C4-2B (cell line): ENCODE data around the gene SLC6A11.

Experiments used
- ZFX ChIP-seq: fragments of 450-650 bp; IDR thresholded peaks from 2 replicates; pipeline ENCODE4 v1.6.1; 2017
- TF ChIP-seq, protein P1 (sequence below): fragments of 450-650 bp; conservative IDR thresholded peaks from 2 replicates; pipeline ENCODE4 v1.5.1; 2017; ENCODE audit warnings: mild to moderate bottlenecking

- TF ChIP-seq, protein P1, sequence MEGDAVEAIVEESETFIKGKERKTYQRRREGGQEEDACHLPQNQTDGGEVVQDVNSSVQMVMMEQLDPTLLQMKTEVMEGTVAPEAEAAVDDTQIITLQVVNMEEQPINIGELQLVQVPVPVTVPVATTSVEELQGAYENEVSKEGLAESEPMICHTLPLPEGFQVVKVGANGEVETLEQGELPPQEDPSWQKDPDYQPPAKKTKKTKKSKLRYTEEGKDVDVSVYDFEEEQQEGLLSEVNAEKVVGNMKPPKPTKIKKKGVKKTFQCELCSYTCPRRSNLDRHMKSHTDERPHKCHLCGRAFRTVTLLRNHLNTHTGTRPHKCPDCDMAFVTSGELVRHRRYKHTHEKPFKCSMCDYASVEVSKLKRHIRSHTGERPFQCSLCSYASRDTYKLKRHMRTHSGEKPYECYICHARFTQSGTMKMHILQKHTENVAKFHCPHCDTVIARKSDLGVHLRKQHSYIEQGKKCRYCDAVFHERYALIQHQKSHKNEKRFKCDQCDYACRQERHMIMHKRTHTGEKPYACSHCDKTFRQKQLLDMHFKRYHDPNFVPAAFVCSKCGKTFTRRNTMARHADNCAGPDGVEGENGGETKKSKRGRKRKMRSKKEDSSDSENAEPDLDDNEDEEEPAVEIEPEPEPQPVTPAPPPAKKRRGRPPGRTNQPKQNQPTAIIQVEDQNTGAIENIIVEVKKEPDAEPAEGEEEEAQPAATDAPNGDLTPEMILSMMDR = no peak
- no peak for TF ChIP-seq ZFX
Observed at GRCh38 chr3:10949197-10949596, 133.2 kb downstream of the SLC6A11 start.
